Aorta (tissue), 5 donors: ENCODE data around the gene SWSAP1. TPM values are rescaled to one million over a fixed set of nuclear protein-coding genes. Genes with fewer than 3 reads are reported as not detected.
"Not testable (repeated sequence)": the region's sequence is repeated elsewhere in the genome, so short reads cannot be mapped to it uniquely, and the experiment has no call there.

Experiments used
- ATAC-seq: fragments of 200-7000 bp; cut with Tn5 transposase; one replicate; pipeline ENCODE4 v1.9.1; 2022; ENCODE audit warnings: moderate library complexity; ENCODE audit not compliant: low FRiP score
- DNase-seq, 2 donors: peaks; one replicate each; pipeline ENCODE4 v3.0.0-alpha.2; 2020
- H3K27ac ChIP-seq, 2 donors: one replicate each; pipeline ENCODE4 v1.5.1; 2013; ENCODE audit warnings: low read length in 2 of 2, mild to moderate bottlenecking in 2 of 2, moderate library complexity in 2 of 2, control low read depth in 1 of 2, inconsistent platforms in 1 of 2, low read depth in 1 of 2
- H3K27me3 ChIP-seq, 2 donors: one replicate each; pipeline ENCODE4 v1.6.1; 2013; ENCODE audit warnings: control low read depth in 1 of 2, low read length in 1 of 2, mild to moderate bottlenecking in 1 of 2, moderate library complexity in 1 of 2; ENCODE audit not compliant: insufficient read depth in 2 of 2, control insufficient read depth in 1 of 2
- H3K36me3 ChIP-seq, 2 donors: one replicate each; pipeline ENCODE4 v1.6.1; 2013; ENCODE audit warnings: control low read depth in 1 of 2, low read length in 1 of 2, mild to moderate bottlenecking in 1 of 2; ENCODE audit not compliant: insufficient read depth in 2 of 2, control insufficient read depth in 1 of 2
- H3K4me1 ChIP-seq, 2 donors: one replicate each; pipeline ENCODE4 v1.6.1; 2013; ENCODE audit warnings: low read length in 2 of 2, control low read depth in 1 of 2, mild to moderate bottlenecking in 1 of 2, moderate library complexity in 1 of 2; ENCODE audit not compliant: insufficient read depth in 2 of 2, control insufficient read depth in 1 of 2
- H3K4me3 ChIP-seq, 2 donors: one replicate each; pipeline ENCODE4 v1.5.1; 2013; ENCODE audit warnings: low read length in 2 of 2, control low read depth in 1 of 2, mild to moderate bottlenecking in 1 of 2
- H3K9me3 ChIP-seq: one replicate; pipeline ENCODE4 v1.6.1; 2013; ENCODE audit warnings: mild to moderate bottlenecking, low read length; ENCODE audit not compliant: control insufficient read depth
- WGBS, 2 donors: extraction: QIAGEN DNeasy Blood & Tissue Kit; methylation state at CpG; one replicate each; pipeline ENCODE4 v1.1.7; 2013; 5-methylcytosine and 5-hydroxymethylcytosine counted together
- intact Hi-C, 2 donors: fragments of 100-400 bp; cut with DNase I; formaldehyde crosslinking; loops; one replicate each; pipeline versions ENCODE4 v1.14.2 to v1.15.0; 2022
- polyA plus RNA-seq, 2 donors: library from polyadenylated mRNA; stranded (reverse); fragments of 200-250 nt; gene quantifications; one replicate each; pipeline ENCODE4 v1.2.3, GENCODE V29; 2013
- total RNA-seq, 2 donors: library from RNA; stranded (reverse); fragmentation: NEBNext Ultra II Directional; extraction: Animal tissue kit (Norgen Biotek cat#: 25700); gene quantifications; one replicate each; pipeline ENCODE4 v1.2.1, GENCODE V29; 2021
- donor health status: healthy with polysubstance abuse.
- donor health status: Bipolar disorder and iron deficiency.
- donor health status: DM: no; HTN: no; CAD: no.
- donor health status: DM: no; HTN: no; CAD: no.
- donor health status: DM: yes; HTN: yes; CAD: no.

SWSAP1 gene
- total and polyA plus RNA-seq, 4 donors: 0.50 to 5.7 (median 1.6) TPM

DNA sequence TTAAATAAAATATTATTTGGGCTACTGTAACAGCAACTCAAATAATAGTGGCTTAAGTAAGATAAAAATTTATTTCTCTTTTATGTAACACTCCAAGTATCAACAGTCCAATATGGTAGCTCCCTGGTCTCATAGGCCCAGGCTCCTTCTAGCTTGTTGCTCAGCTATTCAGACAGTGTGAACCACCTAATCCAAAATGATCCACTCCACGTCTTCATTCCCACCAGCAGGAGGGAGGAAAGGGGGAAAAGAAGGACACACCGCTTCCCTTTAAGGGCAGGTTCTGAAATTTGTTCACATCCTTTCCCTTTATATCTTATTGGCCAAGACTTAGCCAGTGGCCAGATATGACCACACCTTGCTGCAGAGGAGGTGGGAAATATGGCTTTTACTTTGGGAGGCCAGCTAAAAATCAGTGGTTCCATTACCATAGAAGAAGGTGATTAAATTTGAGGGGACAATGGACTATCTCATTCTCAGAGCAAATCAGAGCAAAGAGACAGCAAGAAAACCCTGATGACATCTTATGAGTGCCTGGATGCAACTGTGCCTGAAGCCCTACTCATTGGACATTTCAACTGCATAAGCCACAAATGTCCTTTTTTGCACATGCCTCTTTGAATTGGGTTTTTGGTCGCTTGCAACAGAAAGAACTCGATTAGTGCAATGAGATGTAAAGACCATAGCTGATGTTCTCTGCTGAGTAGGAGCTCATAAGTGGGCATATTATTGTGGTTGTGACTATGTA, 16.6 kb downstream of the SWSAP1 start:
- Histone ChIP-seq H3K27ac (no peak overlapping the region), H3K27me3 (no peaks in the 10 kb centered on the region), H3K4me1 (no peaks in the 10 kb centered on the region), H3K4me3 (no peak overlapping the region), H3K36me3 (no peaks in the 10 kb centered on the region), H3K9me3 (peaks cover 2% of the 10 kb centered on the region)
- ATAC-seq (no peak), DNase-seq (no peak)
- intact Hi-C loops: no loop called here
- 77 to 83% methylated on average over 4 of the region's 4 CpGs for WGBS, 2 donors

DNA sequence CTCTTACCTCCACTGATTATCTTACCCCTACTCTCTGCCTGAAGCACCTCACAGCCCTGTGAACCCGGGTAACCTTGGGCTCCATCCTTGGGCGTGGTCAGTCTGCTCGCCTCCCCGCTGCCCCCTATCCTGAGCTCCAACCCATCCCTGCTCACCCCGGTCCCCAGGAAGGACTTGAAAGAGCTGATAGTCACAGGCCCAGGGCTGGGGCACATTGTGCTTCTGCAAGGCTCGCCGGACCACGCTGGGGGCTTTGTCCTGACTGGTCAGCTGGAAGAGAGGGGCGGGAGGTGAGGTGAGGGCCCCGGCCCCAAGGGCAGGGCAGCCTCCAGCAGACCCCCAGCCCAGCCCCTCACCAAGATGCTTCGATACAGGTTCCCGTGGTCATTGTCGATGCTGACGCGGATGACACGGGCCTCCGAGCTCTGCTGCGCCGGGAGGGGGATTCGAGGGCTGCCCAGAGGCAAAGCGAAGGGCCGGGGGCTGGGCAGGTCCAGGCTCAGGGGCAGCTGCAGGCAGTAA, 22.7 kb downstream of the SWSAP1 start:
- DNase-seq: no peak
- no peak overlapping the region for H3K4me3 ChIP-seq

DNA sequence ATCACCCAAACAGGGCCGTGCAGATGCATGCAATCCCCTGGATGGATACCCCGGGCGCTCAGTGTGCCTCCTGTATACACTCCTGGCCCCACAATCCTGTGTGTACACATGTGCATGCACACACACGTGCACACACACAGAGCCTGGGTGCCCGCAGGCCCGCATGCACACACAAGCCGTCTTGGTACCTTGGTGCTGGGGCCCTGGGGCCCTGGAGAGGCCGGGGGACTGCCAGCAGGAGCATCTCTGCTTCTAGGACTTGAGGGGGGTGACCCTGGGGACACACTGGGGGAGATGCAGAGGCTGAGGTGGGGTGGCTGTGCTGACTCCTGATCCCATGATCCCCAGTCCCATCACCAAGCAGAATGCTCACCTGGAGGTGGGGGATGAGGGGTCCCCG, 25.2 kb downstream of the SWSAP1 start:
- Histone ChIP-seq H3K27me3 (no peaks in the 10 kb centered on the region), H3K9me3 (no peaks in the 10 kb centered on the region), H3K4me3 (no peak overlapping the region), H3K36me3 (no peaks in the 10 kb centered on the region), H3K27ac (no peak overlapping the region), H3K4me1 (no peaks in the 10 kb centered on the region)
- ATAC-seq (no peak), DNase-seq (no peak)
- intact Hi-C loops: no loop called here
- 92 to 94% methylated on average over 9 of the region's 9 CpGs for WGBS, 2 donors

More for the DNA sequence above, 22.7 kb downstream of the SWSAP1 start:
- intact Hi-C loops: no loop called here
- H3K27me3 ChIP-seq: no peaks in the 10 kb centered on the region
- WGBS, 2 donors: 91% methylated on average over 22 of the region's 22 CpGs
- no peaks in the 10 kb centered on the region for H3K4me1 ChIP-seq
- ATAC-seq: no peak
- no peaks in the 10 kb centered on the region for H3K36me3 ChIP-seq
- H3K9me3 ChIP-seq: no peaks in the 10 kb centered on the region
- H3K27ac ChIP-seq: no peak overlapping the region

DNA sequence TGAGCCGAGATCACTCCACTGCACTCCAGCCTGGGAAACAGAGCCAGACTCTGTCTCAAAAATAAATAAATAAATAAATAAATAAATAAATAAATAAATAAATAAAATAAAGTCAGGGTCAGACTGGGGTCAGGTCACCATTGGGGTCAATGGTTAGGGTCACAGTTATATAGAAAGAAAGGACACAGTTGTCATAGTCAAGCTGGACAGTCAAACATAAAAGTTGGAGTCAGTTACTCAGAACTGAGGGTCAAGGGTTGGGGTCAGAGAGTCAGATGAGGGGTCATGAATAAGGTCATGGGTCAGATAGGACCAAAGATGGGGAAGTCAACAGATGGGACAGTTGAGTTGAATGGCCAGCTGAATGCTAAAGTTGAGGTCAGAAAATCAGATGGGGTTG, 26.3 kb downstream of the SWSAP1 start:
- intact Hi-C loops: no loop called here

DNA sequence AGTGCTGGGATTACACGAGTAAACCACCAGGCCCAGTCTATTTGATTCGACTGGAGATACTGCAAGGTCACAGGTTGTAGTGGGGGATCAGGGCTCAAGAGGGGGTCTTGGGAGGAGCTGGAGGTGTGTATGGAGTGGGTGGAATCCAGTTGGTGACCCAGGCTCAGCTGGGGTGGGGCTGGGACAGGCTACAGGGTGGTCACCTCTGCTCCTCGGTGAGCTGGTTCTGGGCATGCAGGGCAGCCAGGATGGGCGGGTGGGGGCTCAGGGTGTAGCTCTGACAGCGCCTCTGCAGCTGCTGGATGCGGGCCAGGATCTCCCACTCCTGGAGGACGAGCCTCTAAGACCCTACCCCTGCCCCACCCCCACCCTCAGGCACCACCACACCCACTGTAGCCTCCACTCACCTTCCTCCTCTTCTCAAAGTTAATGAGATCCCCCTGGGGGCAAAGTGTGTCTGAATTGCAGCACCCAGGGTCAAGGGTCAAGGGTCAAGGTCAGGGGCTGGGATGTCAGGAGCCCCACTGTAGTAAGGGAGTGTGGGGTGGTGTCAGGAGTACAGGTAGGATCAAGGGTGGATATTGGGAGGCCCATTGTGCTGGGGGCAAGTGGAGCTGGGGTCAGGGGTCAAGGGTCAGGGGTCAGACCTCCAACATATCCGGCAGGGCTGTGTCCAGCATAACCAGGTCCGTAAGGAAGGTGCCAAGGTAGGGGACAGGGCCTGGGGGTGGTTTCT, 27.5 kb downstream of the SWSAP1 start:
- no peaks in the 10 kb centered on the region for H3K27me3 ChIP-seq
- 80 to 83% methylated on average over 8 to 9 of the region's 9 CpGs for WGBS, 2 donors
- no peaks in the 10 kb centered on the region for H3K4me1 ChIP-seq
- intact Hi-C loops: no loop called here
- no peaks in the 10 kb centered on the region for H3K36me3 ChIP-seq
- no peak overlapping the region for H3K4me3 ChIP-seq
- H3K9me3 ChIP-seq: no peaks in the 10 kb centered on the region
- DNase-seq: no peak
- ATAC-seq: no peak
- H3K27ac ChIP-seq: no peak overlapping the region

More for the DNA sequence above, 26.3 kb downstream of the SWSAP1 start:
- DNase-seq (no peak), ATAC-seq (no peak)
- Histone ChIP-seq H3K36me3 (no peaks in the 10 kb centered on the region), H3K4me1 (no peaks in the 10 kb centered on the region), H3K9me3 (no peaks in the 10 kb centered on the region), H3K27me3 (no peaks in the 10 kb centered on the region), H3K4me3 (no peak overlapping the region), H3K27ac (no peak overlapping the region)
- 68% methylated on average over 1 of the region's 1 CpG for WGBS, 2 donors

DNA sequence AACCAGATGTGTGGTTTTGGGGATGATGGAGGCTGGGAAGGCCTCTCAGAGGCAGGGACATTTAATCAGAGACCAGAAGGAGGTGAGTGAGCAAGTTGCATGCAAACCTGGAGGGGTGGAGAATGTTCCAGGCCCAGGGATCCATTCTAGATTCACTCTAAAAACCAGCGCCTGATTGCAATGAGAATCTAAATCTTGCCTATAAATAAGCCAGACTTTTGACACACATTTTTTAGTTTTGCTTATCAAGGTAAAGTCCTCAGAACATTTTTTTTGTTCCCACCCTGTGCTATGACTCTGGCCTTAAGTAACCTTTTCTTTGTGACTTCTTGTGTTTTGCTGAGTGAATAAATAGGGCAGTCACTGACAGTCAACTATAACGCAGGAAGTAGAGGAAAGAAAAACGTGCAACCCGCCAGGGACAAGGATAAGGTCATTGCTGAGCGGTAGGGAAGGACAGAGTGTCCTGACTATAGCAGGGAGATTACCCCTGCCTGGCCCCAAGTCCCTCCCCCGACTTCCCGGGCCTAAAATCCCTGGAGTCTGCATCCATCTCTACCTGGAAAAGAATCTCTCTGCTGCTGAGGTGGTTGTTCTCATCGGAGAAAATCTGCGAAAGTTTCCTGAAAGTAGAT, 30.2 kb downstream of the SWSAP1 start:
- intact Hi-C loops: no loop called here
- no peak overlapping the region for H3K4me3 ChIP-seq
- H3K27ac ChIP-seq: no peak overlapping the region
- no peak for ATAC-seq
- no peaks in the 10 kb centered on the region for H3K9me3 ChIP-seq
- no peaks in the 10 kb centered on the region for H3K27me3 ChIP-seq
- H3K36me3 ChIP-seq: no peaks in the 10 kb centered on the region
- no peaks in the 10 kb centered on the region for H3K4me1 ChIP-seq
- DNase-seq: no peak
- 55 to 66% methylated on average over 9 of the region's 9 CpGs for WGBS, 2 donors

DNA sequence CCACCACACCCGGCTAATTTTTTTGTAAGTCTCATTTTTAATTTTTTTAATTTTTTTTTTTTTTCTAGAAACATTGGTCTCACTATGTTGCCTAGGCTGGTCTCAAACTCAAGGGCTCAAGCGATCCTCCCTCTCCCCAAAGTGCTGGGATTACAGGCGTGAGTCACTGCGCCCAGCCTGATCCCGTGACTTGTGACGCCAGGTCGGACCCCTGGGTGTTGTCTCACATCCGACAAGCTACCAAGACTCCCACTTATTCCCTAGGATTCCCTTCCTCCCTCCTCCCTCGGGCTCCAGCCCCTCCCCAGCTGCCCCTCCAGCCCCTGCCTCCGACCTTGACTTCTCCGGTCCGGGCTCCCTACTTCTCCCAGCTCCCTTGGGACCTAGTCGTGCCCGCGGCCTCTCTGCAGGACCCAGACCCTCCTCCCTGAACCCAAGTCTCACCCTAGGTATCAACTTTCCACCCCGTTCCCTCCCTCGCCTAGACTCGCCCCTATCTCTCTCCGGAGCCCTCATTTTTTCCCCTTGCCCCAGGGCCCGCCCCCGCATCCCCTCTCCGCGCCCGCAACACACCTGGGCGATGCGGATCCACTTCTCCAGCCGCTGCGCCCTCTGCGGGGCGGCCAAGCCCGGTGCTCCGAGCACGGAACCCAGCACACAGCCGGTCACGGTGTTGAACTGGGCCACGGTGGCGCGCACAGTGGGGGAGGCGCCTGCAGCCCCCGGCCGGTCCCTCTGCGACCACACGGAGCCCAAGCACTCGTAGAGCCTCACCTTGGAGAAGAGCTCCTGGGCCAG, 31.6 kb downstream of the SWSAP1 start:
- Histone ChIP-seq H3K4me3 (no peak overlapping the region), H3K9me3 (no peaks in the 10 kb centered on the region), H3K36me3 (no peaks in the 10 kb centered on the region), H3K27ac (no peak overlapping the region), H3K27me3 (no peaks in the 10 kb centered on the region), H3K4me1 (no peaks in the 10 kb centered on the region)
- DNase-seq (peak in 1 of 2 donors; percentile 75), ATAC-seq (no peak)
- intact Hi-C loops: no loop called here
- 25 to 45% methylated on average over 44 of the region's 44 CpGs for WGBS, 2 donors

DNA sequence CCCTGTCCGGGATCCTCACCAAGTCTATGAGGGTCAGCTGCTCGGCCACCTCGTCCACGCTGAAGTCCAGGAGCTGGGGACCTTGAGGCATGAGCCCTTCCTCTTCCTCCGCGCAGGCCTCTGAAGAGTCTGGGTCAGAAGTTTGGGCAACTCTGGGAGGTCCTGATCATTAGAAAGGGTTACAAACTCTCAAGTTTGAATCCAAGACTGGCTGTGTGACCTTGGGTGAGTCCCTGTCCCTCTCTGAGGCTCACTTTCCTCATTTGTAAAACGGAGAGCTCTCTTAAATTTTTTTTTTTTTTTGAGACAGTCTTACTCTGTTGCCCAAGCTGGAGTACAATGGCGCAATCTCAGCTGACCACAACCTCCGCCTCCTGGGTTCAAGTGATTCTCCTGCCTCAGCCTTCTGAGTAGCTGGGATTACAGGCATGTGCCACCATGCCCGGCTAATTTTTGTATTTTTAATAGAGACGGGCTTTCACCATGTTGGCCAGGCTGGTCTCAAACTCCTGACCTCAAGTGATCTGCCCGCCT, 32.3 kb downstream of the SWSAP1 start:
- H3K9me3 ChIP-seq, H3K4me1 ChIP-seq, H3K27me3 ChIP-seq, ATAC-seq, H3K4me3 ChIP-seq, DNase-seq, H3K36me3 ChIP-seq, H3K27ac ChIP-seq, intact Hi-C loops: not testable (repeated sequence)
- WGBS, 2 donors: 80 to 86% methylated on average over 12 of the region's 12 CpGs
